A673 (cell line): ENCODE measurements around the gene ZNF831. TPM values are rescaled to one million over a fixed set of nuclear protein-coding genes. Genes with fewer than 3 reads are reported as not detected.

ENCODE experiments used
- BruUV-seq: library from RNA; stranded (reverse); fragments of 400-500 nt; replicated peaks from 2 replicates; lab custom pipeline; 2021; lab: Mats Ljungman, UMichigan
- CTCF ChIA-PET: fragments of 300-600 bp; sonication (Branson Sonifier 250); formaldehyde crosslinking; loops from one replicate; lab custom pipeline; 2022; ENCODE audit warnings: antibody characterized with exemption; lab: Charles Lee
- POLR2A ChIA-PET: fragments of 300-600 bp; sonication (Branson Sonifier 250); formaldehyde crosslinking; loops from one replicate; lab custom pipeline; 2022; ENCODE audit warnings: antibody characterized with exemption; ENCODE audit not compliant: low non-redundant PET; lab: Charles Lee
- DNase-seq: peaks from one replicate; pipeline ENCODE4 v3.0.0-alpha.2; 2015; ENCODE audit warnings: low spot score
- H3K27ac ChIP-seq: fragments of 200-600 bp; sonication (generic); 2 replicates; pipeline ENCODE4 v1.5.1; 2016; ENCODE audit warnings: mixed run types, low read depth, mild to moderate bottlenecking, mixed read lengths, antibody characterized with exemption, low read length; ENCODE audit not compliant: poor library complexity, severe bottlenecking
- H3K27me3 ChIP-seq: fragments of 200-600 bp; sonication (generic); replicated peaks from 2 replicates; pipeline ENCODE4 v1.6.1; 2017; ENCODE audit warnings: mixed run types, low read depth, mild to moderate bottlenecking, mixed read lengths, antibody characterized with exemption, low read length; ENCODE audit not compliant: insufficient read depth, poor library complexity
- H3K36me3 ChIP-seq: fragments of 200-600 bp; sonication (generic); 2 replicates; pipeline ENCODE4 v1.6.1; 2016; ENCODE audit warnings: mixed run types, mild to moderate bottlenecking, mixed read lengths, antibody characterized with exemption, low read length; ENCODE audit not compliant: insufficient read depth, poor library complexity, severe bottlenecking
- H3K4me1 ChIP-seq: fragments of 200-600 bp; sonication (generic); 2 replicates; pipeline ENCODE4 v1.6.1; 2017; ENCODE audit warnings: mixed run types, mild to moderate bottlenecking, mixed read lengths, antibody characterized with exemption, low read length; ENCODE audit not compliant: insufficient read depth, poor library complexity, severe bottlenecking
- H3K4me3 ChIP-seq: fragments of 200-600 bp; sonication (generic); 2 replicates; pipeline ENCODE4 v1.5.1; 2016; ENCODE audit warnings: low read depth, mixed run types, mild to moderate bottlenecking, mixed read lengths, low read length; ENCODE audit not compliant: poor library complexity, severe bottlenecking
- H3K9me3 ChIP-seq: fragments of 200-600 bp; sonication (generic); 2 replicates; pipeline ENCODE4 v1.6.1; 2016; ENCODE audit warnings: mixed run types, low read depth, mild to moderate bottlenecking, mixed read lengths, antibody characterized with exemption, low read length; ENCODE audit not compliant: poor library complexity, severe bottlenecking
- CTCF ChIP-seq: fragments of 300-800, 200-600 bp; sonication (generic); conservative IDR thresholded peaks from 2 replicates; pipeline ENCODE4 v1.5.1; 2017; ENCODE audit warnings: low read depth, mild to moderate bottlenecking, antibody characterized with exemption, low read length, moderate library complexity, mixed read lengths
- EZH2 ChIP-seq: fragments of 200-600 bp; sonication (generic); IDR thresholded peaks from 2 replicates; pipeline ENCODE4 v1.6.1; 2017; ENCODE audit warnings: borderline replicate concordance, low read depth, mild to moderate bottlenecking, mixed read lengths, antibody characterized with exemption, low read length; ENCODE audit not compliant: poor library complexity, severe bottlenecking
- intact Hi-C: fragments of 100-400 bp; cut with micrococcal nuclease; formaldehyde crosslinking; loops from one replicate; pipeline ENCODE4 v1.10.0; 2022; ENCODE audit not compliant: unreplicated experiment
- total RNA-seq: library from RNA; stranded (reverse); gene quantifications from 2 replicates; pipeline ENCODE4 v1.2.3, GENCODE V29; 2021

The ZNF831 gene
- total RNA-seq, 1 experiment from 2014 or later, result not detected

GRCh38 chr20:59177266-59178250, 13.9 kb downstream of the ZNF831 start:
- Histone ChIP-seq H3K27me3 (peaks cover 5% of the 10 kb centered on the region), H3K36me3 (no peaks in the 10 kb centered on the region), H3K4me1 (no peaks in the 10 kb centered on the region), H3K9me3 (no peaks in the 10 kb centered on the region), H3K27ac (no peak overlapping the region), H3K4me3 (no peak overlapping the region)
- no TSS peak for BruUV-seq
- ChIA-PET POLR2A (no interaction called here), CTCF (no interaction called here)
- intact Hi-C loops, result no loop called here
- DNase-seq, result no peak
- TF ChIP-seq CTCF, result no peak
- TF ChIP-seq EZH2, result no peak

- H3K4me1 ChIP-seq, result no peaks in the 10 kb centered on the region
- no peaks in the 10 kb centered on the region for H3K36me3 ChIP-seq
- H3K4me3 ChIP-seq, result no peak overlapping the region
- BruUV-seq, result no TSS peak
- ChIA-PET CTCF (no interaction called here), POLR2A (no interaction called here)
- no peak for TF ChIP-seq EZH2
- TF ChIP-seq CTCF, result no peak
- no peak overlapping the region for H3K27ac ChIP-seq
- H3K9me3 ChIP-seq, result no peaks in the 10 kb centered on the region
- peaks cover 5% of the 10 kb centered on the region for H3K27me3 ChIP-seq
- DNase-seq, result no peak
- intact Hi-C loops, result no loop called here
Observed at GRCh38 chr20:59178983-59179595, 15.5 kb downstream of the ZNF831 start.

GRCh38 chr20:59179988-59180387, 16.4 kb downstream of the ZNF831 start:
- Histone ChIP-seq H3K27ac (no peak overlapping the region), H3K27me3 (no peaks in the 10 kb centered on the region), H3K4me1 (no peaks in the 10 kb centered on the region), H3K36me3 (no peaks in the 10 kb centered on the region), H3K4me3 (no peak overlapping the region), H3K9me3 (no peaks in the 10 kb centered on the region)
- TF ChIP-seq EZH2, result no peak
- DNase-seq, result no peak
- ChIA-PET POLR2A (no interaction called here), CTCF (no interaction called here)
- no TSS peak for BruUV-seq
- intact Hi-C loops, result no loop called here
